Gastrocnemius medialis (tissue), 4 donors: Measurements from ENCODE around the gene MAPK1.

Experiments used
- POLR2A ChIP-seq, 2 donors: fragments of 450-650 bp; IDR thresholded peaks; one replicate each; pipeline ENCODE4 v1.6.1; 2017; ENCODE audit warnings: antibody characterized with exemption in 2 of 2, mild to moderate bottlenecking in 2 of 2, moderate library complexity in 2 of 2
- TF ChIP-seq, protein P1 (sequence below), 5 experiments: fragments of 450-650 bp in 3 of 5; fragments of 200-600 bp in 2 of 5; sonication (generic) in 2 of 5; IDR thresholded peaks in 4 of 5; conservative IDR thresholded peaks in 1 of 5; 1 replicate in 4 of 5; 2 replicates in 1 of 5; pipeline ENCODE4 v1.5.1; 2016 to 2019; ENCODE audit warnings: antibody characterized with exemption in 5 of 5, mild to moderate bottlenecking in 3 of 5, moderate library complexity in 3 of 5

DNA sequence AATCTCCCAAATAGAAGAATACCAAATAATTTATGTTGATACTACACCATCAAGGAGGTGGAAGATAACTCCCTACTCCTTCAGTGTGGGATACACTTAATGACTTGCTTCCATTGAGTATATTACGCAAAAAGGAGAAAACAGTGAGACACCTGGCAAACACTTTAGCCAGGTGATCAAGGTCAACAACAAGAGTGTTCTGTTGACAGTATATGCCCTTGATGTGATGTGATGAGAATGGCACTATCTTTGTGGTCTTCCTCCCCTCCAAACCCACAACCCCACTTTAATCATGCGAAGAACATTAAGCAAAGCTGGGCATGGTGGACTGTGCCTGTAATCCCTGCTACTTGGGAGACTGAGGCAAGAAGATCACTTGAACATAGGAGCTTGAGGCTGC lies 26.0 kb downstream of the MAPK1 start:
- TF ChIP-seq, protein P1, sequence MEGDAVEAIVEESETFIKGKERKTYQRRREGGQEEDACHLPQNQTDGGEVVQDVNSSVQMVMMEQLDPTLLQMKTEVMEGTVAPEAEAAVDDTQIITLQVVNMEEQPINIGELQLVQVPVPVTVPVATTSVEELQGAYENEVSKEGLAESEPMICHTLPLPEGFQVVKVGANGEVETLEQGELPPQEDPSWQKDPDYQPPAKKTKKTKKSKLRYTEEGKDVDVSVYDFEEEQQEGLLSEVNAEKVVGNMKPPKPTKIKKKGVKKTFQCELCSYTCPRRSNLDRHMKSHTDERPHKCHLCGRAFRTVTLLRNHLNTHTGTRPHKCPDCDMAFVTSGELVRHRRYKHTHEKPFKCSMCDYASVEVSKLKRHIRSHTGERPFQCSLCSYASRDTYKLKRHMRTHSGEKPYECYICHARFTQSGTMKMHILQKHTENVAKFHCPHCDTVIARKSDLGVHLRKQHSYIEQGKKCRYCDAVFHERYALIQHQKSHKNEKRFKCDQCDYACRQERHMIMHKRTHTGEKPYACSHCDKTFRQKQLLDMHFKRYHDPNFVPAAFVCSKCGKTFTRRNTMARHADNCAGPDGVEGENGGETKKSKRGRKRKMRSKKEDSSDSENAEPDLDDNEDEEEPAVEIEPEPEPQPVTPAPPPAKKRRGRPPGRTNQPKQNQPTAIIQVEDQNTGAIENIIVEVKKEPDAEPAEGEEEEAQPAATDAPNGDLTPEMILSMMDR (IDR thresholded peaks at IDR 0.05 in 4 of 5, conservative IDR thresholded peaks at IDR 0.05 in 1 of 5), result no peak
- no peak for TF ChIP-seq POLR2A (IDR thresholded peaks at IDR 0.05)
